Hepatocyte (in vitro differentiated cells): Measurements from ENCODE around the gene NXNL2.

ENCODE experiments used
- EZH2 ChIP-seq: fragments of 200-600 bp; sonication (generic); IDR thresholded peaks from 2 replicates; pipeline ENCODE4 v1.6.1; 2016; ENCODE audit warnings: antibody characterized with exemption, mild to moderate bottlenecking, borderline replicate concordance
- EZH2phosphoT487 ChIP-seq: fragments of 200-600 bp; sonication (generic); IDR thresholded peaks from one replicate; pipeline ENCODE4 v1.6.1; 2018; ENCODE audit warnings: antibody characterized with exemption, mild to moderate bottlenecking, low read depth, moderate library complexity; ENCODE audit not compliant: unreplicated experiment, severe bottlenecking
- TF ChIP-seq, protein P1 (sequence below): fragments of 200-600 bp; sonication (generic); IDR thresholded peaks from 2 replicates; pipeline ENCODE4 v1.5.1; 2016; ENCODE audit warnings: antibody characterized with exemption, mild to moderate bottlenecking; ENCODE audit not compliant: poor library complexity

DNA sequence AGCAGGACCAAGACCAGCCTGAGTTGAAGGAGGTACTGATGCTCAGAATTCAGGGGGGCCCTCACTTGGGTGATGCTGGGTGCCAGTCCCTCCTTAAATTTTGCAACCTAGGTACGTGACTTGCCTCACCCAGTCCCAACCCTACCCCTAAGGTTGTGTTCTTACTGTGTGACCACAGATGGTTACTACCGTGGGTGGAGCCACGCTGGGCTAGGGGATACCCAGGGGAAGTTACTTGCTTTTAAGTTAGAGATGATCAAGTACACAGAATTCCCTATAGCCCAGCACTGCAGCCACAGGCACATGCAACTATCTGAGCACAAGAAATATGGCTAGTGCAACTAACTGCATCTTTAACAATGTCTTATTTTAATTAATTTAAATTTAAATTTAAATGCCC lies 32.9 kb downstream of the NXNL2 start:
- TF ChIP-seq EZH2 (no peak), EZH2phosphoT487 (no peak)
- TF ChIP-seq, protein P1, sequence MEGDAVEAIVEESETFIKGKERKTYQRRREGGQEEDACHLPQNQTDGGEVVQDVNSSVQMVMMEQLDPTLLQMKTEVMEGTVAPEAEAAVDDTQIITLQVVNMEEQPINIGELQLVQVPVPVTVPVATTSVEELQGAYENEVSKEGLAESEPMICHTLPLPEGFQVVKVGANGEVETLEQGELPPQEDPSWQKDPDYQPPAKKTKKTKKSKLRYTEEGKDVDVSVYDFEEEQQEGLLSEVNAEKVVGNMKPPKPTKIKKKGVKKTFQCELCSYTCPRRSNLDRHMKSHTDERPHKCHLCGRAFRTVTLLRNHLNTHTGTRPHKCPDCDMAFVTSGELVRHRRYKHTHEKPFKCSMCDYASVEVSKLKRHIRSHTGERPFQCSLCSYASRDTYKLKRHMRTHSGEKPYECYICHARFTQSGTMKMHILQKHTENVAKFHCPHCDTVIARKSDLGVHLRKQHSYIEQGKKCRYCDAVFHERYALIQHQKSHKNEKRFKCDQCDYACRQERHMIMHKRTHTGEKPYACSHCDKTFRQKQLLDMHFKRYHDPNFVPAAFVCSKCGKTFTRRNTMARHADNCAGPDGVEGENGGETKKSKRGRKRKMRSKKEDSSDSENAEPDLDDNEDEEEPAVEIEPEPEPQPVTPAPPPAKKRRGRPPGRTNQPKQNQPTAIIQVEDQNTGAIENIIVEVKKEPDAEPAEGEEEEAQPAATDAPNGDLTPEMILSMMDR, result no peak
